CD14-positive monocyte (primary cell): ENCODE results near the gene ZNF281. TPM values are rescaled to one million over a fixed set of nuclear protein-coding genes. Genes with fewer than 3 reads are reported as not detected.

ENCODE experiments used
- DNase-seq, 3 donors: peaks; one replicate each; pipeline ENCODE4 v3.0.0-alpha.2; 2011 to 2022
- H2AFZ ChIP-seq: 2 replicates; pipeline ENCODE4 v1.6.0; 2012; ENCODE audit warnings: mild to moderate bottlenecking, low read depth, low read length, inconsistent platforms; ENCODE audit not compliant: insufficient read depth, poor library complexity, severe bottlenecking
- H3K27ac ChIP-seq, 2 donors: 1 replicate in 1 of 2; 2 replicates in 1 of 2; pipeline ENCODE4 v1.5.1; 2012 to 2013; ENCODE audit warnings: low read length in 2 of 2, control low read depth in 1 of 2, inconsistent platforms in 1 of 2, low read depth in 1 of 2, mild to moderate bottlenecking in 1 of 2
- H3K27me3 ChIP-seq, 2 donors: one replicate each; pipeline versions ENCODE4 v1.6.0 to v1.6.1; 2011 to 2013; ENCODE audit warnings: low read length in 2 of 2; ENCODE audit not compliant: control insufficient read depth in 2 of 2, insufficient read depth in 2 of 2
- H3K36me3 ChIP-seq, 2 donors: replicated peaks in 1 of 2; 1 replicate in 1 of 2; 2 replicates in 1 of 2; pipeline versions ENCODE4 v1.5.1 to v1.6.1; 2012 to 2013; ENCODE audit warnings: low read length in 2 of 2, control low read depth in 1 of 2, inconsistent platforms in 1 of 2, mild to moderate bottlenecking in 1 of 2; ENCODE audit not compliant: insufficient read depth in 2 of 2, control insufficient read depth in 1 of 2
- H3K4me1 ChIP-seq, 2 donors: 1 replicate in 1 of 2; 2 replicates in 1 of 2; pipeline versions ENCODE4 v1.5.1 to v1.6.1; 2012 to 2013; ENCODE audit warnings: low read length in 2 of 2, control low read depth in 1 of 2, inconsistent platforms in 1 of 2, mild to moderate bottlenecking in 1 of 2, moderate library complexity in 1 of 2; ENCODE audit not compliant: insufficient read depth in 2 of 2, control insufficient read depth in 1 of 2
- H3K4me2 ChIP-seq: replicated peaks from 2 replicates; pipeline ENCODE3; 2012; ENCODE audit warnings: low read length, moderate library complexity, mild to moderate bottlenecking; ENCODE audit not compliant: poor library complexity, severe bottlenecking; ENCODE audit errors: extremely low read depth
- H3K4me3 ChIP-seq, 3 experiments: fragments of 200-600 bp in 1 of 3; sonication (generic) in 1 of 3; replicated peaks in 1 of 3; 1 replicate in 2 of 3; 2 replicates in 1 of 3; pipeline ENCODE4 v1.5.1; 2011 to 2013; ENCODE audit warnings: low read length in 3 of 3, mild to moderate bottlenecking in 3 of 3, control low read depth in 2 of 3, low read depth in 2 of 3, inconsistent platforms in 1 of 3, moderate library complexity in 1 of 3
- H3K79me2 ChIP-seq: 2 replicates; pipeline ENCODE4 v1.6.0; 2012; ENCODE audit warnings: mild to moderate bottlenecking, control low read depth, inconsistent platforms, low read length, moderate library complexity; ENCODE audit not compliant: insufficient read depth
- H3K9ac ChIP-seq: 2 replicates; pipeline ENCODE4 v1.6.0; 2017; ENCODE audit warnings: low read length, mild to moderate bottlenecking; ENCODE audit not compliant: insufficient read depth, poor library complexity, severe bottlenecking
- H3K9me3 ChIP-seq, 2 donors: replicated peaks in 1 of 2; 1 replicate in 1 of 2; 2 replicates in 1 of 2; pipeline versions ENCODE4 v1.5.1 to v1.6.1; 2012 to 2013; ENCODE audit warnings: low read length in 2 of 2, control low read depth in 1 of 2; ENCODE audit not compliant: control insufficient read depth in 1 of 2, insufficient read depth in 1 of 2
- H4K20me1 ChIP-seq: 2 replicates; pipeline ENCODE4 v1.6.0; 2012; ENCODE audit warnings: mild to moderate bottlenecking, low read length, control low read depth, moderate library complexity; ENCODE audit not compliant: insufficient read depth
- H3K27ac Mint-ChIP-seq, 7 donors: one replicate each; pipeline ENCODE4 v1.8.0; 2020; ENCODE audit warnings: mild to moderate bottlenecking in 7 of 7, mixed read lengths in 7 of 7, moderate library complexity in 6 of 7, inconsistent platforms in 2 of 7
- H3K27me3 Mint-ChIP-seq, 3 donors: one replicate each; pipeline ENCODE4 v1.8.0; 2021 to 2022; ENCODE audit warnings: low read depth in 3 of 3, mild to moderate bottlenecking in 3 of 3, mixed read lengths in 3 of 3, moderate library complexity in 3 of 3, inconsistent platforms in 1 of 3
- H3K36me3 Mint-ChIP-seq, 2 donors: one replicate each; pipeline ENCODE4 v1.8.0; 2020; ENCODE audit warnings: mixed read lengths in 2 of 2, inconsistent platforms in 1 of 2, mild to moderate bottlenecking in 1 of 2
- H3K4me1 Mint-ChIP-seq: one replicate; pipeline ENCODE4 v1.8.0; 2020; ENCODE audit warnings: mild to moderate bottlenecking, mixed read lengths
- H3K4me3 Mint-ChIP-seq, 2 donors: one replicate each; pipeline ENCODE4 v1.8.0; 2020; ENCODE audit warnings: mild to moderate bottlenecking in 2 of 2, mixed read lengths in 2 of 2, moderate library complexity in 1 of 2
- H3K9me3 Mint-ChIP-seq, 7 donors: one replicate each; pipeline ENCODE4 v1.8.0; 2020 to 2022; ENCODE audit warnings: mixed read lengths in 7 of 7, mild to moderate bottlenecking in 6 of 7, moderate library complexity in 6 of 7, inconsistent platforms in 2 of 7
- WGBS: methylation state at CpG from one replicate; pipeline ENCODE4 v1.1.5; 2013; ENCODE audit warnings: missing lambda C conversion rate; ENCODE audit not compliant: insufficient coverage; 5-methylcytosine and 5-hydroxymethylcytosine counted together
- intact Hi-C, 2 donors: fragments of 100-400 bp; cut with micrococcal nuclease; formaldehyde crosslinking; loops; one replicate each; pipeline versions ENCODE4 v1.15.0 to v1.15.1; 2023
- polyA plus RNA-seq, 3 donors: library from polyadenylated mRNA; depleted of rRNA in 1 of 3; unstranded in 2 of 3; stranded (reverse) in 1 of 3; fragments of 300-500 nt in 2 of 3; fragments of >200 nt in 1 of 3; fragmentation: Illumina TruSeq in 2 of 3; gene quantifications; 1 replicate in 2 of 3; 2 replicates in 1 of 3; pipeline ENCODE4 v1.2.3, GENCODE V29; 2012 to 2021
- TF ChIP-seq, protein P1 (sequence below): fragments of 200-600 bp; IDR thresholded peaks from one replicate; pipeline ENCODE4 v1.8.0; 2022; ENCODE audit warnings: antibody characterized with exemption, mild to moderate bottlenecking

ZNF281 gene
- polyA plus RNA-seq, 3 donors = 10.5 to 30.6 (median 26.6) TPM

DNA sequence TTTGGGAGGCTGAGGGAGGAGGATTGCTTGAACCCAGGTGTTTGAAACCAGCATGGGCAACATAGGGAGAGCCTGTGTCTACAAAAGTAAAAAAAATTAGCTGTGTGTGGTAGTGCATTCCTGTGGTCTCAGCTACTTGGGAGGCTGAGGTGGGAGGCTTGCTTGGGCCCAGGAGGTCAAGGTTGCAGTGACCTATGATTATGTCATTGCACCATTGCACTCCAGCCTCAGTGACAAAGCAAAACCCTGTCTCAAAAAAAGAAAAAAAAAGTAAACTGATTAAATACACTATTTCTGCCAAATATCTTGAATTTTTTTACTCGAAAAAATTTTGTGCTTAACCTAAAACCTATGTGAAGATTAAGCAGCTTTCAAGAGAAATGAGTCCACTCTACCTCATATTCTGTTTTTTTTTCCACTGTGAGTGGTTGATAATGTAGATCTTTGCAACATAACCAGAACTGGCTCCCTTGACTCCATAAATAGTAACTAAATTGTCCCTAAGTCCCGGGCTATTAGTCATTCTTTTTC, 19.4 kb upstream of the ZNF281 start:
- Mint-ChIP-seq H3K9me3 (peaks cover 0 to 3% (median 2%) of the 10 kb centered on the region in 7 donors), H3K27ac (no peak overlapping the region), H3K4me1 (peaks cover 3% of the 10 kb centered on the region), H3K4me3 (no peak overlapping the region), H3K27me3 (peaks cover 0 to 6% (median 3%) of the 10 kb centered on the region in 3 donors), H3K36me3 (no peaks in the 10 kb centered on the region)
- no CpG with 5 or more reads among the region's 2 CpGs for WGBS
- Histone ChIP-seq H4K20me1 (no peaks in the 10 kb centered on the region), H3K79me2 (no peaks in the 10 kb centered on the region), H3K4me1 (no peaks in the 10 kb centered on the region), H3K9me3 (no peaks in the 10 kb centered on the region), H3K4me3 (no peak overlapping the region), H3K27ac (no peak overlapping the region), H3K9ac (no peak overlapping the region), H3K27me3 (no peaks in the 10 kb centered on the region), H2AFZ (no peak overlapping the region), H3K4me2 (no peak overlapping the region), H3K36me3 (no peaks in the 10 kb centered on the region)
- TF ChIP-seq, protein P1, sequence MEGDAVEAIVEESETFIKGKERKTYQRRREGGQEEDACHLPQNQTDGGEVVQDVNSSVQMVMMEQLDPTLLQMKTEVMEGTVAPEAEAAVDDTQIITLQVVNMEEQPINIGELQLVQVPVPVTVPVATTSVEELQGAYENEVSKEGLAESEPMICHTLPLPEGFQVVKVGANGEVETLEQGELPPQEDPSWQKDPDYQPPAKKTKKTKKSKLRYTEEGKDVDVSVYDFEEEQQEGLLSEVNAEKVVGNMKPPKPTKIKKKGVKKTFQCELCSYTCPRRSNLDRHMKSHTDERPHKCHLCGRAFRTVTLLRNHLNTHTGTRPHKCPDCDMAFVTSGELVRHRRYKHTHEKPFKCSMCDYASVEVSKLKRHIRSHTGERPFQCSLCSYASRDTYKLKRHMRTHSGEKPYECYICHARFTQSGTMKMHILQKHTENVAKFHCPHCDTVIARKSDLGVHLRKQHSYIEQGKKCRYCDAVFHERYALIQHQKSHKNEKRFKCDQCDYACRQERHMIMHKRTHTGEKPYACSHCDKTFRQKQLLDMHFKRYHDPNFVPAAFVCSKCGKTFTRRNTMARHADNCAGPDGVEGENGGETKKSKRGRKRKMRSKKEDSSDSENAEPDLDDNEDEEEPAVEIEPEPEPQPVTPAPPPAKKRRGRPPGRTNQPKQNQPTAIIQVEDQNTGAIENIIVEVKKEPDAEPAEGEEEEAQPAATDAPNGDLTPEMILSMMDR = no peak
- intact Hi-C loops = no loop called here
- DNase-seq = no peak

DNA sequence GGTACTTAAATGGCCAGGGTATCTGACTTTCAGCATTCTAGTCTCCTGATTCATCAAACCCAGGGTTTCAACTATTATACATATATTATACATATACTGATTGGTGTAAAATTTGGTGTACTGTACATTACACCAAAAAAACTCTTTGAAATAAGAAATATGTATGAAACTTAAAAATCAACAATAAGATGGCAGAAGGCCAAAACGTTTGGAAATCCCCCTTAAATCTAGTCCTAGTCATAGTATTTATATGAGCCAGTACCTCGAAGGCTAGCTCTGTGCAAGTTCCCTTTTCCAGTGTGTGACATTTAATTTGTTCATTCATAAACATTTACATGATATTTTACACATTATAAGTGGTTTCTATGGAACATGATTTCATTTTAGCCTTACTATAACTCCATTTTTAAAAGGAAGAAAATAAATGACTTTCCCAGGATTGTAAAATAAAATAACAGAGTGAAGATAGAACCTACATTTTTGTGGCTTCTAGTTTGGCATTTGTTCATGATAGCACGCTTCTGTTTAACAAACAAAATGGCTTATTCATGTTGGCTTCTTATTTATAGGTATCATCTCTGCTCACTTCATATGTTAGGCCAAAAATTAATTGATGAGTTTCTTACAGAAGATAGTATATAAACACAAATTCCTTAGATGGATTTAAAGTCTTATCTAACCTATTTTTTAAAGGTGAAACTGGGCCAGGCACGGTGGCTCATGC, 18.8 kb upstream of the ZNF281 start:
- no peaks in the 10 kb centered on the region for H3K4me1 ChIP-seq
- no peak overlapping the region for H3K4me2 ChIP-seq
- H3K36me3 ChIP-seq = no peaks in the 10 kb centered on the region
- peak overlapping the region in 1 of 7 donors; percentile 15 for H3K27ac Mint-ChIP-seq
- peaks cover 3% of the 10 kb centered on the region for H3K4me1 Mint-ChIP-seq
- no peak overlapping the region for H3K27ac ChIP-seq
- peak in 2 of 3 donors; percentile 17 to 48 for DNase-seq
- peaks cover 0 to 6% (median 3%) of the 10 kb centered on the region in 3 donors for H3K27me3 Mint-ChIP-seq
- H3K9me3 Mint-ChIP-seq = peaks cover 0 to 3% (median 2%) of the 10 kb centered on the region in 7 donors
- no peak overlapping the region for H3K4me3 Mint-ChIP-seq
- H4K20me1 ChIP-seq = no peaks in the 10 kb centered on the region
- TF ChIP-seq, protein P1 = no peak
- H3K9ac ChIP-seq = no peak overlapping the region
- 100% methylated on average over 1 of the region's 4 CpGs for WGBS
- no peaks in the 10 kb centered on the region for H3K36me3 Mint-ChIP-seq
- no peak overlapping the region for H3K4me3 ChIP-seq
- intact Hi-C loops = no loop called here
- H3K9me3 ChIP-seq = no peaks in the 10 kb centered on the region
- no peaks in the 10 kb centered on the region for H3K79me2 ChIP-seq
- H2AFZ ChIP-seq = no peak overlapping the region
- H3K27me3 ChIP-seq = no peaks in the 10 kb centered on the region
